Activated naive CD8-positive, alpha-beta T cell treated with anti-CD3 and anti-CD28 coated beads, Interleukin-2, amount 50 U/mL, for 24 hours (primary cell): Measurements from ENCODE around the gene ANTXR1.
"Not testable (repeated sequence)": the region's sequence is repeated elsewhere in the genome, so short reads cannot be mapped to it uniquely, and the experiment has no call there.

Source experiments
- ATAC-seq: fragments of 150-1000 bp; cut with Tn5 transposase; one replicate; pipeline ENCODE4 v1.10.0; 2021
- DNase-seq: peaks from one replicate; pipeline ENCODE4 v3.0.0; 2021
- H3K27ac Mint-ChIP-seq: one replicate; pipeline ENCODE4 v1.8.0; 2021; ENCODE audit warnings: mild to moderate bottlenecking, mixed read lengths
- H3K27me3 Mint-ChIP-seq: one replicate; pipeline ENCODE4 v1.8.0; 2021; ENCODE audit warnings: mixed read lengths
- H3K36me3 Mint-ChIP-seq: one replicate; pipeline ENCODE4 v1.8.0; 2021; ENCODE audit warnings: low read depth, mixed read lengths
- H3K4me1 Mint-ChIP-seq: one replicate; pipeline ENCODE4 v1.8.0; 2021; ENCODE audit warnings: mixed read lengths
- H3K4me3 Mint-ChIP-seq: one replicate; pipeline ENCODE4 v1.8.0; 2021; ENCODE audit warnings: mild to moderate bottlenecking, moderate library complexity, mixed read lengths
- H3K9me3 Mint-ChIP-seq: one replicate; pipeline ENCODE4 v1.8.0; 2021; ENCODE audit warnings: mixed read lengths

ANTXR1 gene

GRCh38 chr2:69235835-69236234 lies 222.9 kb downstream of the ANTXR1 start:
- H3K27ac Mint-ChIP-seq, H3K4me3 Mint-ChIP-seq, H3K4me1 Mint-ChIP-seq, ATAC-seq, DNase-seq, H3K9me3 Mint-ChIP-seq, H3K36me3 Mint-ChIP-seq, H3K27me3 Mint-ChIP-seq: not testable (repeated sequence)

GRCh38 chr2:69237070-69237670 lies 224.2 kb downstream of the ANTXR1 start:
- no peak overlapping the region for H3K4me3 Mint-ChIP-seq
- ATAC-seq (no peak), DNase-seq (no peak)
- H3K4me1 Mint-ChIP-seq, result no peaks in the 10 kb centered on the region
- no peak overlapping the region for H3K27ac Mint-ChIP-seq
- no peaks in the 10 kb centered on the region for H3K36me3 Mint-ChIP-seq
- H3K9me3 Mint-ChIP-seq, result no peaks in the 10 kb centered on the region
- H3K27me3 Mint-ChIP-seq, result peaks cover 8% of the 10 kb centered on the region

DNA sequence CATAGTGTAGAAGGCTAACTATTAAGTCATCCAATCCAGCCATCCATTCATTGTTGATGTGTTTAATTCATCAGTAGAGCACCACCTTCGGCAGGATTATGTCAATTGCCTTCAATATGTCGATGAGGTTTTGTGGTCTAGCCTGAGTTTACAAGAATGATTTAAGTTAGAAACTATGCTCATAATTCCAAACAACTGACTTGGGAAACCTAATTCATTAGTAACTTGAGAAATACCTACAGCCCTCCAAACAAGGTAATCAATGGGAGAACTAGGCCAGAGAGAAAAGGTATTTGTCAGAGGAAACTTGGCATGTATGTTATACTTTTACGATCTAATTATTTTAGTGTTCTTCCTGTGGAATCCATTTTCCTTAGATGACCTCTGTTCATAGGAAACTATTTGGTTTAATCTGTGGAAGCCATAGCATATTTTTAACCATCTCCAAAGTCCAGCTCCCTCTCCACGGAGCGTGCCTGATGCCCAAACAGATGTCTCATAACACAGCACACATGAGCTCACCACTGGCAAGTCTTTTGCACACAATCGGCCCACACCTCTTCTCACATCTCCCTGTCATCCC lies 225.6 kb downstream of the ANTXR1 start:
- H3K4me1 Mint-ChIP-seq, result no peaks in the 10 kb centered on the region
- no peak for ATAC-seq
- H3K27ac Mint-ChIP-seq, result no peak overlapping the region

GRCh38 chr2:69241093-69241492 lies 228.1 kb downstream of the ANTXR1 start:
- DNase-seq, result no peak
- H3K27me3 Mint-ChIP-seq, result peaks cover 2% of the 10 kb centered on the region
- no peaks in the 10 kb centered on the region for H3K36me3 Mint-ChIP-seq
- H3K9me3 Mint-ChIP-seq, result no peaks in the 10 kb centered on the region
- no peak for ATAC-seq
- no peak overlapping the region for H3K27ac Mint-ChIP-seq
- H3K4me1 Mint-ChIP-seq, result no peaks in the 10 kb centered on the region
- H3K4me3 Mint-ChIP-seq, result no peak overlapping the region

More for the DNA sequence above, 225.6 kb downstream of the ANTXR1 start:
- Mint-ChIP-seq H3K9me3 (no peaks in the 10 kb centered on the region), H3K36me3 (no peaks in the 10 kb centered on the region), H3K27me3 (peaks cover 6% of the 10 kb centered on the region), H3K4me3 (no peak overlapping the region)
- DNase-seq, result no peak

DNA sequence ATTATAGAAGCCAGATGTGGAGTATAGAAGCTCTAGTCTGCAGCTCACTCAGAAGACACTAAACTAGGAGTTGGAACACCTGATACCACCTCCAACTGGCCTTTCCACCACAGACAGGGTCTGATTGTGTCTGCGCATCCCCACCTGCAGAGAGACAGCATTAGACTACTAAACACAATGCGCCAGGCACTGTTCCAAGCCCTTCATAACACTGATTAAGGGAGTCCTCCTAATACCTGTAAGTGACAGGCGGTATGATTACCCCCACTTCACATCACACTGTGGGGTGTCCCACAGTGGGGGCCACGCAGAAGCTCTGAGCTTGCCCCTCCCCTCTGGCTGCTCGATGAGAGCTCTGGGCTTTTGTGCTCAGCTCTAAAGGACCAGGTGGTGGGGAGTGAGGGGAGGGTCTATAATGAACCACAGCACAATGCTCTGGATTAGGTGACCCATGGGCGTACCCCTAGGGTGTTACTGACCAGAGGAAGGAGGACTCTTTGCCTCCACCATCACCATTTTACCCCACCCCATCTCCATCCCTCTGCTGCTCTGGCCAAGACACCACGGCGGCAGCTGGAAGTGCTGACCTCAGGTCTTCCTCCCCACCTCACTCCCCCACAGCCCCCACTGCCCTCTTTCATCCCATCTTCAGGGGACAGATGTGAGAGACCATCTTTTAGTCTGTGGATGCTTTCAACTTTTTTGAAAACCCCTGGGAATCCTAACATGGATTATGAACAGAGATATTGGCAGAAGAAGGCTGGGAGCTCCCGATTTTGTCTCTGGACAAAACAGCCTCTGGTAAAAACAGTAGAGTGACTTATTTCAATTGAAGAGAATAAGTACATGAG lies 228.9 kb downstream of the ANTXR1 start:
- DNase-seq (no peak), ATAC-seq (no peak)
- H3K4me1 Mint-ChIP-seq, result no peaks in the 10 kb centered on the region
- no peak overlapping the region for H3K27ac Mint-ChIP-seq
- H3K4me3 Mint-ChIP-seq, result no peak overlapping the region
- peaks cover 5% of the 10 kb centered on the region for H3K27me3 Mint-ChIP-seq
- H3K9me3 Mint-ChIP-seq, result no peaks in the 10 kb centered on the region
- H3K36me3 Mint-ChIP-seq, result no peaks in the 10 kb centered on the region

- no peak for DNase-seq
- no peaks in the 10 kb centered on the region for H3K36me3 Mint-ChIP-seq
- no peaks in the 10 kb centered on the region for H3K9me3 Mint-ChIP-seq
- no peak overlapping the region for H3K4me3 Mint-ChIP-seq
- no peak for ATAC-seq
- H3K27ac Mint-ChIP-seq, result no peak overlapping the region
- H3K27me3 Mint-ChIP-seq, result peaks cover 10% of the 10 kb centered on the region
- no peaks in the 10 kb centered on the region for H3K4me1 Mint-ChIP-seq
Observed at GRCh38 chr2:69242651-69243051, 229.7 kb downstream of the ANTXR1 start.

DNA sequence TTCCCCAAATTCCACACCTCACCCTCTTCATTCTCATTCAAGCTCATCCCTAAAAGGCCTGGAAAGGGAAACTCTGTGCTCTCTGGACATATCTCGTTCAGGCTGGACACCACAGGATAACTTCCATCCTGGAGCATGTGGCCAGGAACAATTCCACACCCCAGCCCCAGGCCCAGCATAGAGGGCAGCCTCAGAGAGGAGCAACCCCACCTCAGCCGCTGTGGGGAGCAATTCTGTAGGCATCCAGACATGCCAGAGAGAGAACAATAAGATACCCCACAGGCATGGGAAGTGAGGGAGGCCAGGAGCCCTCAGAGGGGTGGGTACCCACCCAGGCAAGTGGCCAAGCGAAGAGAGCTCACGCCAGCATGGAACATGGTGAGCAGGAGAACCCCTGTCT lies 230.7 kb downstream of the ANTXR1 start:
- no peaks in the 10 kb centered on the region for H3K4me1 Mint-ChIP-seq
- ATAC-seq, result no peak
- H3K27ac Mint-ChIP-seq, result no peak overlapping the region

GRCh38 chr2:69244882-69245281 lies 231.9 kb downstream of the ANTXR1 start:
- H3K27me3 Mint-ChIP-seq, result peaks cover 10% of the 10 kb centered on the region
- H3K36me3 Mint-ChIP-seq, result no peaks in the 10 kb centered on the region
- H3K4me3 Mint-ChIP-seq, result no peak overlapping the region
- no peaks in the 10 kb centered on the region for H3K4me1 Mint-ChIP-seq
- DNase-seq, result no peak
- H3K27ac Mint-ChIP-seq, result no peak overlapping the region
- ATAC-seq, result no peak
- no peaks in the 10 kb centered on the region for H3K9me3 Mint-ChIP-seq

More for the DNA sequence above, 230.7 kb downstream of the ANTXR1 start:
- Mint-ChIP-seq H3K27me3 (peaks cover 10% of the 10 kb centered on the region), H3K36me3 (no peaks in the 10 kb centered on the region), H3K9me3 (no peaks in the 10 kb centered on the region), H3K4me3 (no peak overlapping the region)
- DNase-seq, result no peak

DNA sequence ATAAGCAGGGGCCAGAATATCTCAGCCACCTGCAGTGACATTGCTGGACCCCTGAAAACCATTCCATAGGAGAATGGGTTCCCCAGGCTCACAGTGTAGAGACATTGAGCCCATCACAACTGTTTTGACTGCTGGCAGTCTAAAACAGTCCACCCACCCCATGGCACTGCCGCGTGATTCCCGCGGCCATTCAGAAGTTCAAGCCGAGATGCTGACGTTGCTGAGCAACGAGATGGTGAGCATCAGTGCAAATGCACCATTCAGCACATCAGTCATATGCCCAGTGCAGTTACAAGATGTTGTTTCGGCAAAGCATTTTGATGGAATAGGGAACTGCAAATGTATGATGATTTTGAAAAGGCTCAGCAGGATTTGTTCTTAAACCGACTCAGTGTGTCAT lies 234.6 kb downstream of the ANTXR1 start:
- no peaks in the 10 kb centered on the region for H3K9me3 Mint-ChIP-seq
- H3K27me3 Mint-ChIP-seq, result peaks cover 11% of the 10 kb centered on the region
- no peak overlapping the region for H3K27ac Mint-ChIP-seq
- ATAC-seq (no peak), DNase-seq (no peak)
- no peaks in the 10 kb centered on the region for H3K36me3 Mint-ChIP-seq
- H3K4me1 Mint-ChIP-seq, result no peaks in the 10 kb centered on the region
- no peak overlapping the region for H3K4me3 Mint-ChIP-seq

DNA sequence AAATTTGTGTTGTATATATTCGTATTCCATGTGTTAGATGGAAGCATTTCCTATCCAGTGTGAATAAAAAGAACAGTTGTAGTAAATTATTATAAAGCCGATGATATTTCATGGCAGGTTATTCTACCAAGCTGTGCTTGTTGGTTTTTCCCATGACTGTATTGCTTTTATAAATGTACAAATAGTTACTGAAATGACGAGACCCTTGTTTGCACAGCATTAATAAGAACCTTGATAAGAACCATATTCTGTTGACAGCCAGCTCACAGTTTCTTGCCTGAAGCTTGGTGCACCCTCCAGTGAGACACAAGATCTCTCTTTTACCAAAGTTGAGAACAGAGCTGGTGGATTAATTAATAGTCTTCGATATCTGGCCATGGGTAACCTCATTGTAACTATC lies 235.3 kb downstream of the ANTXR1 start:
- H3K27ac Mint-ChIP-seq, result no peak overlapping the region

DNA sequence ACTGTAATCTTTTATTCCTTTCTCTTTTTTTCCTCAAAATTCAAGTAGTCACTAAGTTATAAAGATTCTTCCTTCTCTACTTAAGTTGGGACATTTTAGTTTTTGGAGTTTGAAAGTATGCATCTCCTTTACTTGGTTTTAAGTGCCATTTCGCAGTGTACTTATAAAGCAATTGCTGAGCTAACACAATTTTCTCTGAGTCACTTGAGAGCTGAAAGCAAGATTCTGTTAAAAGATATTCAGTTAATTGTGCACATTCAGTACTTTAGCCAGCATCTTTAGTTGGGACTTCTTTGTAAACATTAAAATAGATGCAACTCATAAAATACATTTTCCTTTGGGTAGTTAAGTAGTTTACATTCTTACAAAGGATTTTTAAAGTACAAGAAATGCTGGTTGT lies 238.0 kb downstream of the ANTXR1 start:
- DNase-seq (no peak), ATAC-seq (no peak)
- no peak overlapping the region for H3K4me3 Mint-ChIP-seq
- H3K27me3 Mint-ChIP-seq, result peaks cover 15% of the 10 kb centered on the region
- H3K27ac Mint-ChIP-seq, result no peak overlapping the region
- no peaks in the 10 kb centered on the region for H3K9me3 Mint-ChIP-seq
- H3K36me3 Mint-ChIP-seq, result no peaks in the 10 kb centered on the region
- no peaks in the 10 kb centered on the region for H3K4me1 Mint-ChIP-seq

More for the DNA sequence above, 235.3 kb downstream of the ANTXR1 start:
- H3K9me3 Mint-ChIP-seq, result no peaks in the 10 kb centered on the region
- H3K4me3 Mint-ChIP-seq, result no peak overlapping the region
- no peak for DNase-seq
- no peaks in the 10 kb centered on the region for H3K4me1 Mint-ChIP-seq
- H3K36me3 Mint-ChIP-seq, result no peaks in the 10 kb centered on the region
- ATAC-seq, result no peak
- peaks cover 13% of the 10 kb centered on the region for H3K27me3 Mint-ChIP-seq

DNA sequence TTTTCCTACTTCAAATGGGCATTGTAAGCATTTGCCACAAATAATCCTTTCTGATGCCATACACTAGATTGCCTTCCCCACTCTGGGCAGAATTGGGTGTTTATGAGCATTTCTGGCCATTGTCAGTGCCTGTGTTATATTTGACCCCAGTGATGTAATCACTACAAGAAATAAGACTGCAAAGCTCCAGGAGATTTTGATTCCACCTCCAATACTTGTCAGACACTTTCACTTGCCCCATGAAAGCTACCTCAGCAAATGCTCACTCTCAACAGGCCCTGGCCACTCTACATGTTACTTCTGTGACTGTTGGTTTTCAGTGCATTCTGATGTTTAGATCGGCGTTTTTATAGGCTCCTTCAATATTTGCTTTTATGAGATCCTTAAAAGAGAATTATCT lies 239.0 kb downstream of the ANTXR1 start:
- Mint-ChIP-seq H3K4me1 (no peaks in the 10 kb centered on the region), H3K36me3 (no peaks in the 10 kb centered on the region)
- no peak for DNase-seq

GRCh38 chr2:69253112-69253511 lies 240.1 kb downstream of the ANTXR1 start:
- ATAC-seq (no peak), DNase-seq (no peak)
- peaks cover 16% of the 10 kb centered on the region for H3K27me3 Mint-ChIP-seq
- H3K36me3 Mint-ChIP-seq, result no peaks in the 10 kb centered on the region
- no peak overlapping the region for H3K4me3 Mint-ChIP-seq
- no peak overlapping the region for H3K27ac Mint-ChIP-seq
- H3K4me1 Mint-ChIP-seq, result no peaks in the 10 kb centered on the region
- no peaks in the 10 kb centered on the region for H3K9me3 Mint-ChIP-seq

More for the DNA sequence above, 239.0 kb downstream of the ANTXR1 start:
- no peak for ATAC-seq
- Mint-ChIP-seq H3K27me3 (peaks cover 18% of the 10 kb centered on the region), H3K9me3 (no peaks in the 10 kb centered on the region), H3K27ac (no peak overlapping the region), H3K4me3 (no peak overlapping the region)

DNA sequence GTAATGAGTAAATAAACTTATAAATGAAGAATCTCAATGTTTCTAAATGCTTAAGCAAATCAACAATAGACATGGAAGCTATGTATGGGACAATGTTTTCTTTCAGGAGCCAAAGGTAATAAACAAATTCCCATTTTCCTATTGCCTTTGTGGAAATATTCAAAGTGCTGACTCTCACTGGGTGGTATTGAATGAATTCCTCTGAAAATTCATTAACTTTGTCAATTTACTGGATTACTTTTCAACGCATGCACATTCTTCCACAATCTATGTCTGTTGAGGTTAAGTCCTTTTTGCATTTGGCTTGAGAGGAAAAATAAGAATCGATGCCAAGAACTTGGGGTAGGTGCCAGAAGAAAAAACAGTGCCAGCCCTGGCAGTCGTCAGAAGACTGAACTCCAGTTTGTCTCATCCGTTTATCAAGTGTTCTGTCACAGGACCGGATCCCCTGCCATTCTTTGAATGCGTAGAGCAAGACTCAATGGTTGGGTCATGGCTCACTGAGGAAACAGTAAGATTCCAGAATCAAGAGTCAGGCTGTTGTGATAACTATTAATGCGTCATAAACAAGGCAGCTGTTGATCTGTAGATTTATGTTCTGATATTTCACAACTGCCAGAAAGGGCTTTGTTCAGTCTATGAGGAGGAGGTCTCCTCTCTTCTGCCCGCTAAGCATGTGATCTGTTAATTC lies 240.8 kb downstream of the ANTXR1 start:
- H3K4me1 Mint-ChIP-seq, result no peaks in the 10 kb centered on the region
- no peak overlapping the region for H3K4me3 Mint-ChIP-seq
- H3K36me3 Mint-ChIP-seq, result no peaks in the 10 kb centered on the region
- peaks cover 20% of the 10 kb centered on the region for H3K27me3 Mint-ChIP-seq
- DNase-seq, result no peak
- H3K27ac Mint-ChIP-seq, result no peak overlapping the region
- no peak for ATAC-seq
- H3K9me3 Mint-ChIP-seq, result peaks cover 6% of the 10 kb centered on the region
